AG08396 (cell line): Measurements from ENCODE around the gene ST14.
A peak's percentile ranks its signal among the peaks of the same experiment; 100 is the strongest.

Experiments used
- DNase-seq: peaks from one replicate; pipeline ENCODE4 v3.0.0; 2012; ENCODE audit warnings: low spot score, mixed read lengths

Gene ST14

GRCh38 chr11:130136107-130136506, 23.5 kb upstream of the ST14 start:
- DNase-seq, result no peak

- no peak for DNase-seq
Measured at GRCh38 chr11:130137999-130138398, 21.6 kb upstream of the ST14 start.

GRCh38 chr11:130139401-130139800, 20.2 kb upstream of the ST14 start:
- DNase-seq, result no peak

- no peak for DNase-seq
Measured at GRCh38 chr11:130141561-130142341, 17.8 kb upstream of the ST14 start.

- DNase-seq, result no peak
Measured at GRCh38 chr11:130144141-130144540, 15.4 kb upstream of the ST14 start.

- no peak for DNase-seq
Measured at GRCh38 chr11:130144861-130145281, 14.7 kb upstream of the ST14 start.

GRCh38 chr11:130145311-130145812, 14.2 kb upstream of the ST14 start:
- DNase-seq, result no peak

GRCh38 chr11:130145975-130146776, 13.4 kb upstream of the ST14 start:
- no peak for DNase-seq

GRCh38 chr11:130146796-130147195, 12.8 kb upstream of the ST14 start:
- no peak for DNase-seq

- no peak for DNase-seq
Measured at GRCh38 chr11:130148796-130149326, 10.7 kb upstream of the ST14 start.

GRCh38 chr11:130150790-130151189, 8.8 kb upstream of the ST14 start:
- no peak for DNase-seq

GRCh38 chr11:130151196-130151595, 8.4 kb upstream of the ST14 start:
- DNase-seq, result no peak

- peak; percentile 32 for DNase-seq
Measured at GRCh38 chr11:130156108-130157022, 3.2 kb upstream of the ST14 start.

- no peak for DNase-seq
Measured at GRCh38 chr11:130157101-130157500, 2.5 kb upstream of the ST14 start.

GRCh38 chr11:130157840-130158239, 1.7 kb upstream of the ST14 start:
- no peak for DNase-seq

- no peak for DNase-seq
Measured at GRCh38 chr11:130159139-130159538, 443 bp upstream of the ST14 start.

- DNase-seq, result no peak
Measured at GRCh38 chr11:130160498-130161155, 1.0 kb downstream of the ST14 start.

- no peak for DNase-seq
Measured at GRCh38 chr11:130161441-130162145, 2.0 kb downstream of the ST14 start.

GRCh38 chr11:130162733-130163132, 3.2 kb downstream of the ST14 start:
- no peak for DNase-seq

GRCh38 chr11:130163346-130164220, 4.0 kb downstream of the ST14 start:
- DNase-seq, result no peak
